Brain microvascular endothelial cell (primary cell): Measurements from ENCODE around the gene PHC3.
A peak's percentile ranks its signal among the peaks of the same experiment; 100 is the strongest.

ENCODE experiments used
- DNase-seq: peaks from one replicate; pipeline ENCODE4 v3.0.0-alpha.2; 2020
- H3K27ac ChIP-seq: fragments of 250-450 bp; sonication (Bioruptor Pico); 2 replicates; pipeline ENCODE4 v1.5.1; 2020; ENCODE audit warnings: mild to moderate bottlenecking, moderate library complexity
- H3K27me3 ChIP-seq: fragments of 250-450 bp; sonication (Bioruptor Pico); replicated peaks from 2 replicates; pipeline ENCODE4 v1.5.1; 2020; ENCODE audit warnings: mild to moderate bottlenecking
- H3K36me3 ChIP-seq: fragments of 250-450 bp; sonication (Bioruptor Pico); replicated peaks from 2 replicates; pipeline ENCODE4 v1.5.1; 2020; ENCODE audit warnings: mild to moderate bottlenecking
- H3K4me3 ChIP-seq: 2 replicates; pipeline ENCODE4 v1.5.1; 2011; ENCODE audit warnings: low read depth, mild to moderate bottlenecking, control low read depth, low read length, moderate library complexity
- CTCF ChIP-seq: IDR thresholded peaks from 2 replicates; pipeline ENCODE4 v1.5.1; 2011; ENCODE audit warnings: low read depth, mild to moderate bottlenecking, moderate library complexity, low read length, control low read depth, inconsistent platforms; ENCODE audit errors: missing control alignments
- in situ Hi-C: cut with HindIII; loops from 2 replicates; pipeline ENCODE4 v1.10.0; 2017; ENCODE audit warnings: low sequenced_read_pairs, low pct_ligation_motif_present

Gene PHC3

DNA sequence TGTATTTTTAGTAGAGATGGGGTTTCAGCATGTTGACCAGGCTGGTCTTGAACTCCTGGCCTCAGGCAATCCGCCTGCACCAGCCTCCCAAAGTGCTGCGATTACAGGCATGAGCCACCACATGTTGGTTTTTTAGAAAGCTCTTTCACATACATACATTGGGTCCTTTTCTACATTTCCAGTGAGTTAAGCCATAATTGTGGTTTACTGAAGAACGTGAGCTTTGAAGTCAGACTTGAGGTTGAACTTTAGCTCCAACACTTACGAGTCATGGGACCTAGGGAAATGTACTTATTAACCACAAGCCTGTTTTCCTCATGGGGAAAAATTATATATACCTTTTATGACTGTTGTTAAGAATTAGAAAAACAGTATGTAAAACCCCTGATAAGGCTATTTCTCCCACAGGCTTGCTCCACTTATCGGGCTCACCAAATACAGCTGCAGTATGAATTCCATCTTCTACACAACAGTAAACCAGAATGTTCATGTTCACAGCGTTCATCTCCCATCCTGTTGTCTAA is 104.8 kb downstream of the PHC3 start:
- in situ Hi-C loops: no loop called here
- Histone ChIP-seq H3K4me3 (no peak overlapping the region), H3K27ac (no peak overlapping the region), H3K27me3 (no peaks in the 10 kb centered on the region), H3K36me3 (no peaks in the 10 kb centered on the region)
- no peak for TF ChIP-seq CTCF
- no peak for DNase-seq

- in situ Hi-C loops: no loop called here
These were observed 106.0 kb downstream of the PHC3 start for GRCh38 chr3:170075441-170076091.

DNA sequence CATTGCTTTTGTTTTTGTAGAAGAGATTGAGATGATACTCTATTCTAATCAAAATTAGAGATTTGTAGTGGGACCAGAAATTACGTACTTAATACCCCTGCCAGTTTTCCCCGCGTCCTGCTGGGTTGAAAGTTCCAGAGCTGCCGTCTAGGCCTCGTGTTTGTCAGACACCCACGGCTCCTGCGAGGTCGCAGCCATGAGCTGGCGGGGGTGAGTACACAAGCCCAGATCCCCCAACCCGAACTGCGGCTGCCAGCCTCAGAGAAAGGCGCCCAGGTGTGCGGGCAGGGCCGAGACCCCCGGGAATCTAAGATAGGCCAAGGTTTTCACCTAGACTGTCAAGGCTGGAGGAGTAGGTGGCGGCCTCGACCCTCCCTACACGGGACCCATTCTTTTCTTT is 117.4 kb downstream of the PHC3 start:
- TF ChIP-seq CTCF: no peak
- no peak for DNase-seq
- Histone ChIP-seq H3K27me3 (no peaks in the 10 kb centered on the region), H3K4me3 (no peak overlapping the region), H3K27ac (no peak overlapping the region), H3K36me3 (no peaks in the 10 kb centered on the region)
- in situ Hi-C loops: no loop called here

More at GRCh38 chr3:170075441-170076091, 106.0 kb downstream of the PHC3 start:
- H3K27ac ChIP-seq: no peak overlapping the region
- DNase-seq: no peak
- no peaks in the 10 kb centered on the region for H3K27me3 ChIP-seq
- no peak overlapping the region for H3K4me3 ChIP-seq
- TF ChIP-seq CTCF: no peak
- H3K36me3 ChIP-seq: no peaks in the 10 kb centered on the region

GRCh38 chr3:170063691-170064090 is 117.8 kb downstream of the PHC3 start:
- H3K36me3 ChIP-seq: no peaks in the 10 kb centered on the region
- no peak overlapping the region for H3K27ac ChIP-seq
- TF ChIP-seq CTCF: no peak
- DNase-seq: no peak
- H3K4me3 ChIP-seq: no peak overlapping the region
- in situ Hi-C loops: no loop called here
- H3K27me3 ChIP-seq: no peaks in the 10 kb centered on the region

- TF ChIP-seq CTCF: peak; percentile 22
- in situ Hi-C loops: no loop called here
- Histone ChIP-seq H3K4me3 (no peak overlapping the region), H3K27me3 (no peaks in the 10 kb centered on the region), H3K36me3 (no peaks in the 10 kb centered on the region), H3K27ac (no peak overlapping the region)
- DNase-seq: no peak
These were observed 118.8 kb downstream of the PHC3 start for GRCh38 chr3:170062769-170063168.

- TF ChIP-seq CTCF: no peak
- H3K27ac ChIP-seq: no peak overlapping the region
- no peaks in the 10 kb centered on the region for H3K27me3 ChIP-seq
- DNase-seq: no peak
- in situ Hi-C loops: no loop called here
- no peak overlapping the region for H3K4me3 ChIP-seq
- no peaks in the 10 kb centered on the region for H3K36me3 ChIP-seq
These were observed 119.5 kb downstream of the PHC3 start for GRCh38 chr3:170062068-170062467.
